ENCODE results near the gene DEFB124.
"Not testable (repeated sequence)": the region's sequence is repeated elsewhere in the genome, so short reads cannot be mapped to it uniquely, and the experiment has no call there.

Gene DEFB124

GRCh38 chr20:31485450-31486339 is 10.8 kb upstream of the DEFB124 start:
- no peak for DNase-seq

GRCh38 chr20:31484001-31484400 is 9.1 kb upstream of the DEFB124 start:
- DNase-seq = no peak

- DNase-seq = no peak
Observed at GRCh38 chr20:31476643-31477215, 1.8 kb upstream of the DEFB124 start.

- DNase-seq = no peak
Observed at GRCh38 chr20:31476294-31476585, 1.3 kb upstream of the DEFB124 start.

GRCh38 chr20:31475472-31476293 is 756 bp upstream of the DEFB124 start:
- no peak for DNase-seq

GRCh38 chr20:31474097-31474436 is 860 bp downstream of the DEFB124 start:
- no peak for DNase-seq

GRCh38 chr20:31473331-31474096 is 1.4 kb downstream of the DEFB124 start:
- no peak for DNase-seq

- DNase-seq = no peak
Observed at GRCh38 chr20:31472395-31473330, 2.3 kb downstream of the DEFB124 start.

GRCh38 chr20:31470946-31471345 is 4.0 kb downstream of the DEFB124 start:
- not testable (repeated sequence) for DNase-seq

- no peak for DNase-seq
Observed at GRCh38 chr20:31454361-31454760, 20.6 kb downstream of the DEFB124 start.

GRCh38 chr20:31452575-31452974 is 22.4 kb downstream of the DEFB124 start:
- DNase-seq = no peak

GRCh38 chr20:31449511-31450414 is 25.2 kb downstream of the DEFB124 start:
- no peak for DNase-seq

GRCh38 chr20:31446084-31446819 is 28.7 kb downstream of the DEFB124 start:
- DNase-seq = no peak

GRCh38 chr20:31440012-31440659 is 34.8 kb downstream of the DEFB124 start, which contains the start of gene DEFB123:
TSS of gene DEFB123 (plus strand) at chr20:31440632. CDS start at chr20:31440699, 67 bp downstream.
- no peak for DNase-seq

- DNase-seq = no peak
Observed at GRCh38 chr20:31430568-31431115, 44.3 kb downstream of the DEFB124 start.

GRCh38 chr20:31427576-31427975 is 47.4 kb downstream of the DEFB124 start:
- DNase-seq = not testable (repeated sequence)

GRCh38 chr20:31426891-31427551 is 47.9 kb downstream of the DEFB124 start:
- DNase-seq = not testable (repeated sequence)

- no peak for DNase-seq
Observed at GRCh38 chr20:31425797-31426196, 49.1 kb downstream of the DEFB124 start.
